GM12878 (cell line): ENCODE measurements around the gene MTHFD2.

Experiments used
- IKZF1 ChIP-seq: fragments of 450-650 bp; conservative IDR thresholded peaks from 2 replicates; pipeline ENCODE4 v1.6.1; 2017; ENCODE audit warnings: antibody characterized with exemption, mild to moderate bottlenecking
- RAD21 ChIP-seq: IDR thresholded peaks from 2 replicates; pipeline ENCODE4 v1.6.1; 2011; ENCODE audit warnings: mild to moderate bottlenecking, low read depth, low read length, moderate library complexity; ENCODE audit not compliant: insufficient read depth

DNA sequence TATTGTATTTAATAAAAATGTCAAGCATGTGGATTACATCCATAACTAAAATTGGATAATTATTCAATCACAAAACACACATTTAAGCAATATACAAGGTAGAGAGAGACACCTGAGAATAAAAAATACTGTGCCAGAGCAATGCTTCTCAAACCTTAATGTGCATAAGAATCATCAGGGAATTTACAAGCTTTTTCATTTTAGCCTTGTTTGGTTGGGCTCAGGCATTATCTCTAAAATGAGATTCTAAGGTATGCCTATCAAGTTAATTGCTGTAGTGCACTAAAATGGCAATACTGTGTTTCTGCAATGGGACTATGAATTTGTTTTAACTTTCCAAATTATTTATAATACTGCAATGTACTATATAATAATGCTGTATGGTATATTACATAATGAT, 20.7 kb upstream of the MTHFD2 start:
- TF ChIP-seq RAD21 (no peak), IKZF1 (no peak)
